HG03196 (cell line): ENCODE data around the gene SMYD3.

ENCODE experiments used
- ATAC-seq: cut with Tn5 transposase; IDR thresholded peaks from one replicate; pipeline ENCODE4 v1.9.1; 2021; ENCODE audit not compliant: unreplicated experiment

SMYD3 gene

GRCh38 chr1:245881767-245882391, 625.2 kb downstream of the SMYD3 start:
- ATAC-seq, result no peak

GRCh38 chr1:245880754-245881403, 626.2 kb downstream of the SMYD3 start:
- ATAC-seq, result no peak

- no peak for ATAC-seq
Measured at GRCh38 chr1:245879091-245879490, 628.0 kb downstream of the SMYD3 start.

GRCh38 chr1:245878585-245878984, 628.5 kb downstream of the SMYD3 start:
- ATAC-seq, result no peak

GRCh38 chr1:245877976-245878375, 629.1 kb downstream of the SMYD3 start:
- no peak for ATAC-seq

GRCh38 chr1:245876586-245876985, 630.5 kb downstream of the SMYD3 start:
- ATAC-seq, result no peak

- peak; percentile 68 for ATAC-seq
Measured at GRCh38 chr1:245875581-245876261, 631.4 kb downstream of the SMYD3 start.

- no peak for ATAC-seq
Measured at GRCh38 chr1:245874942-245875580, 632.0 kb downstream of the SMYD3 start.

- no peak for ATAC-seq
Measured at GRCh38 chr1:245873883-245874671, 633.0 kb downstream of the SMYD3 start.

- ATAC-seq, result no peak
Measured at GRCh38 chr1:245873068-245873467, 634.0 kb downstream of the SMYD3 start.

GRCh38 chr1:245872475-245872874, 634.6 kb downstream of the SMYD3 start:
- no peak for ATAC-seq

- ATAC-seq, result no peak
Measured at GRCh38 chr1:245871915-245872314, 635.2 kb downstream of the SMYD3 start.

GRCh38 chr1:245871191-245871590, 635.9 kb downstream of the SMYD3 start:
- no peak for ATAC-seq

GRCh38 chr1:245870698-245871097, 636.4 kb downstream of the SMYD3 start:
- no peak for ATAC-seq

GRCh38 chr1:245869847-245870246, 637.2 kb downstream of the SMYD3 start:
- no peak for ATAC-seq

GRCh38 chr1:245867738-245868137, 639.3 kb downstream of the SMYD3 start:
- no peak for ATAC-seq

GRCh38 chr1:245864872-245865271, 642.2 kb downstream of the SMYD3 start:
- no peak for ATAC-seq

- no peak for ATAC-seq
Measured at GRCh38 chr1:245863566-245864184, 643.4 kb downstream of the SMYD3 start.

GRCh38 chr1:245862812-245863540, 644.1 kb downstream of the SMYD3 start:
- no peak for ATAC-seq
